ENCODE measurements around the gene AGO3.
"Not testable (repeated sequence)": the region's sequence is repeated elsewhere in the genome, so short reads cannot be mapped to it uniquely, and the experiment has no call there.

Gene AGO3

GRCh38 chr1:35962952-35963351 lies 32.0 kb downstream of the AGO3 start:
- TF ChIP-seq CTCF (IDR thresholded peaks at IDR 0.05; ENCODE audit: extremely low read depth, missing control alignments) = no peak
- DNase-seq (ENCODE audit: low spot score) = no peak

GRCh38 chr1:35964277-35964676 lies 33.4 kb downstream of the AGO3 start:
- DNase-seq (ENCODE audit: low spot score) = not testable (repeated sequence)

GRCh38 chr1:35968396-35968795 lies 37.5 kb downstream of the AGO3 start:
- no peak for TF ChIP-seq CTCF (IDR thresholded peaks at IDR 0.05; ENCODE audit: extremely low read depth, missing control alignments)
- DNase-seq (ENCODE audit: low spot score) = no peak

- no peak for TF ChIP-seq CTCF (IDR thresholded peaks at IDR 0.05; ENCODE audit: extremely low read depth, missing control alignments)
- DNase-seq (ENCODE audit: low spot score) = no peak
Measured at GRCh38 chr1:35971601-35972000, 40.7 kb downstream of the AGO3 start.

GRCh38 chr1:35972631-35973030 lies 41.7 kb downstream of the AGO3 start:
- not testable (repeated sequence) for DNase-seq (ENCODE audit: low spot score)

GRCh38 chr1:35980090-35980489 lies 49.2 kb downstream of the AGO3 start:
- TF ChIP-seq CTCF (IDR thresholded peaks at IDR 0.05; ENCODE audit: extremely low read depth, missing control alignments) = no peak
- no peak for DNase-seq (ENCODE audit: low spot score)

- TF ChIP-seq CTCF (IDR thresholded peaks at IDR 0.05; ENCODE audit: extremely low read depth, missing control alignments) = no peak
- no peak for DNase-seq (ENCODE audit: low spot score)
Measured at GRCh38 chr1:35988237-35988636, 57.3 kb downstream of the AGO3 start.

- no peak for DNase-seq (ENCODE audit: low spot score)
- TF ChIP-seq CTCF (IDR thresholded peaks at IDR 0.05; ENCODE audit: extremely low read depth, missing control alignments) = no peak
Measured at GRCh38 chr1:36006941-36007500, 76.1 kb downstream of the AGO3 start.

GRCh38 chr1:36007741-36008140 lies 76.8 kb downstream of the AGO3 start:
- DNase-seq (ENCODE audit: low spot score) = no peak
- no peak for TF ChIP-seq CTCF (IDR thresholded peaks at IDR 0.05; ENCODE audit: extremely low read depth, missing control alignments)

Measured in GM20000 (cell line).